Breast epithelium (tissue), 4 donors: ENCODE measurements around the gene C17orf113. TPM values are rescaled to one million over a fixed set of nuclear protein-coding genes. Genes with fewer than 3 reads are reported as not detected.

Source experiments
- DNase-seq, 2 donors: peaks; one replicate each; pipeline ENCODE4 v3.0.0-alpha.2; 2019; ENCODE audit warnings: low spot score in 2 of 2
- H3K27ac ChIP-seq, 2 donors: fragments of 200-600 bp; sonication (generic) in 1 of 2; one replicate each; pipeline ENCODE4 v1.5.1; 2016 to 2019; ENCODE audit warnings: mild to moderate bottlenecking in 1 of 2
- H3K27me3 ChIP-seq, 2 donors: fragments of 200-600 bp; sonication (generic) in 1 of 2; one replicate each; pipeline versions ENCODE4 v1.5.1 to v1.6.0; 2017 to 2019; ENCODE audit warnings: control low read depth in 1 of 2, mild to moderate bottlenecking in 1 of 2
- H3K36me3 ChIP-seq: fragments of 200-600 bp; one replicate; pipeline ENCODE4 v1.5.1; 2019
- H3K4me1 ChIP-seq, 2 donors: fragments of 200-600 bp; sonication (generic); one replicate each; pipeline ENCODE4 v1.5.1; 2016 to 2019; ENCODE audit warnings: control low read depth in 1 of 2
- H3K4me3 ChIP-seq, 3 donors: fragments of 200-600 bp; sonication (generic); 1 replicate in 2 of 3; 2 replicates in 1 of 3; pipeline ENCODE4 v1.5.1; 2016 to 2019; ENCODE audit warnings: mild to moderate bottlenecking in 3 of 3, moderate library complexity in 2 of 3
- H3K9me3 ChIP-seq, 2 donors: fragments of 200-600 bp; sonication (generic) in 1 of 2; one replicate each; pipeline ENCODE4 v1.5.1; 2016 to 2019; ENCODE audit warnings: control low read depth in 1 of 2
- CTCF ChIP-seq, 3 donors: fragments of 450-650 bp; IDR thresholded peaks; one replicate each; pipeline ENCODE4 v1.5.1; 2016 to 2017; ENCODE audit warnings: antibody characterized with exemption in 3 of 3, mild to moderate bottlenecking in 3 of 3, moderate library complexity in 3 of 3
- POLR2A ChIP-seq: fragments of 450-650 bp; IDR thresholded peaks from one replicate; pipeline ENCODE4 v1.6.1; 2016; ENCODE audit warnings: antibody characterized with exemption, mild to moderate bottlenecking, moderate library complexity
- POLR2AphosphoS5 ChIP-seq, 3 donors: sonication (generic); formaldehyde crosslinking; IDR thresholded peaks; one replicate each; pipeline ENCODE4 v1.6.1; 2017; ENCODE audit warnings: antibody characterized with exemption in 3 of 3
- intact Hi-C: fragments of 100-400 bp; cut with DNase I; formaldehyde crosslinking; loops from one replicate; pipeline ENCODE4 v1.15.1; 2023; ENCODE audit warnings: low total_unique reads
- total RNA-seq, 3 donors: library from RNA; depleted of rRNA; stranded (reverse); fragments of >200 nt; gene quantifications; one replicate each; pipeline ENCODE4 v1.1.0, GENCODE V29; 2016

The C17orf113 gene
- total RNA-seq, 3 donors from 2014 or later = 1.3 to 4.0 (median 2.3) TPM

- no peaks in the 10 kb centered on the region for H3K4me1 ChIP-seq
- intact Hi-C loops = no loop called here
- H3K9me3 ChIP-seq = no peaks in the 10 kb centered on the region
- no peaks in the 10 kb centered on the region for H3K36me3 ChIP-seq
- H3K27ac ChIP-seq = no peak overlapping the region
- TF ChIP-seq POLR2AphosphoS5 (IDR thresholded peaks at IDR 0.05) = no peak
- no peak for TF ChIP-seq CTCF (IDR thresholded peaks at IDR 0.05)
- TF ChIP-seq POLR2A = no peak
- no peak overlapping the region for H3K4me3 ChIP-seq
- no peak for DNase-seq
- peaks cover 0 to 3% of the 10 kb centered on the region in 2 donors for H3K27me3 ChIP-seq
Measured at GRCh38 chr17:42087736-42088705, 37.6 kb upstream of the C17orf113 start.

- Histone ChIP-seq H3K9me3 (no peaks in the 10 kb centered on the region), H3K27ac (no peak overlapping the region), H3K4me3 (no peak overlapping the region), H3K36me3 (no peaks in the 10 kb centered on the region), H3K4me1 (no peaks in the 10 kb centered on the region), H3K27me3 (peaks cover 0 to 3% of the 10 kb centered on the region in 2 donors)
- TF ChIP-seq POLR2AphosphoS5 (IDR thresholded peaks at IDR 0.05) = no peak
- TF ChIP-seq POLR2A = no peak
- no peak for TF ChIP-seq CTCF (IDR thresholded peaks at IDR 0.05)
- no peak for DNase-seq
- intact Hi-C loops = no loop called here
Measured at GRCh38 chr17:42087042-42087701, 36.8 kb upstream of the C17orf113 start.

DNA sequence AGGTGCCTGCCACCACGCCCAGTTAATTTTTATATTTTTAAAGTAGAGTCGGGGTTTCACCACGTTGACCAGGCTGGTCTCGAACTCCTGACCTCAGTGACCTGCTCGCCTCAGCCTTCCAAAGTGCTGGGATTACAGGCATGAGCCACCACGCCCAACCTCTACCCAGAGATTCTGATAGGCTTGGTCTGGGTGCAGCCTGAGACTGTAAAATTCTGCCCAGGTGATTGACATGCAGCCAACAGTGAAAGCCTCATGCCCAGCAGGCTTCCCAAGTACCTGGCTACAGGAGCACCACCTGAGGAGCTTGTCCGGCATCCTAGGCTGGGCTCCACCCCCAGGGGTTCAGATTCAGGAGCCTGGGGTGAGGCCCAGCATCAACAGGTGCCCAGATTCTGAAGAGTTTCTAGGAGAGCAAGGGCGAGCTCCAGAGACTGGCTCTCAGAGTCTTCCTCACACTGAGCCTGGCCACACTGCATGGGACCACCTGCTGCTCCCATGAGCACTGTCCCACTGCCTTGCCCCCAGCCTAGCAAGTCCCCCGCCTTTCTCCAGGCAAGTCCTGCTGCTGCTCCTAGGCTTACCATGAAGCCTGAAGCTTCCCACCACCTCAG lies 31.2 kb upstream of the C17orf113 start:
- Histone ChIP-seq H3K27ac (no peak overlapping the region), H3K4me1 (no peaks in the 10 kb centered on the region), H3K27me3 (no peaks in the 10 kb centered on the region), H3K4me3 (no peak overlapping the region), H3K9me3 (no peaks in the 10 kb centered on the region), H3K36me3 (no peaks in the 10 kb centered on the region)
- TF ChIP-seq POLR2AphosphoS5 (IDR thresholded peaks at IDR 0.05) (no peak), POLR2A (no peak)
- intact Hi-C loops = no loop called here
- DNase-seq = no peak

- H3K27ac ChIP-seq = no peak overlapping the region
- no peak for DNase-seq
- H3K9me3 ChIP-seq = no peaks in the 10 kb centered on the region
- H3K27me3 ChIP-seq = no peaks in the 10 kb centered on the region
- no peak overlapping the region for H3K4me3 ChIP-seq
- H3K4me1 ChIP-seq = no peaks in the 10 kb centered on the region
- intact Hi-C loops = no loop called here
- TF ChIP-seq POLR2AphosphoS5 (IDR thresholded peaks at IDR 0.05) = no peak
- no peak for TF ChIP-seq CTCF (IDR thresholded peaks at IDR 0.05)
- TF ChIP-seq POLR2A = no peak
- no peaks in the 10 kb centered on the region for H3K36me3 ChIP-seq
Measured at GRCh38 chr17:42079541-42079940, 29.1 kb upstream of the C17orf113 start.

GRCh38 chr17:42078396-42079043 lies 28.1 kb upstream of the C17orf113 start:
- Histone ChIP-seq H3K36me3 (no peaks in the 10 kb centered on the region), H3K27me3 (peaks cover 0 to 2% of the 10 kb centered on the region in 2 donors), H3K4me1 (no peaks in the 10 kb centered on the region), H3K27ac (no peak overlapping the region), H3K4me3 (no peak overlapping the region), H3K9me3 (no peaks in the 10 kb centered on the region)
- intact Hi-C loops = no loop called here
- DNase-seq = no peak
- no peak for TF ChIP-seq POLR2A
- no peak for TF ChIP-seq POLR2AphosphoS5 (IDR thresholded peaks at IDR 0.05)
- TF ChIP-seq CTCF (IDR thresholded peaks at IDR 0.05) = no peak
